GM23248 (cell line): ENCODE data around the gene ZFPL1. TPM values are rescaled to one million over a fixed set of nuclear protein-coding genes. Genes with fewer than 3 reads are reported as not detected.

Source experiments
- DNase-seq: peaks from one replicate; pipeline ENCODE4 v3.0.0-alpha.2; 2015
- H2AFZ ChIP-seq: fragments of 200-600 bp; sonication (generic); 2 replicates; pipeline ENCODE4 v1.6.1; 2016; ENCODE audit warnings: antibody characterized with exemption
- H3F3A ChIP-seq: fragments of 200-600 bp; sonication (generic); 2 replicates; pipeline ENCODE4 v1.6.1; 2016; ENCODE audit warnings: mild to moderate bottlenecking, antibody characterized with exemption, mixed run types; ENCODE audit not compliant: insufficient read depth
- H3K27ac ChIP-seq: fragments of 200-600 bp; sonication (generic); 2 replicates; pipeline ENCODE4 v1.5.1; 2016; ENCODE audit warnings: mild to moderate bottlenecking
- H3K27me3 ChIP-seq: fragments of 200-600 bp; sonication (generic); replicated peaks from 2 replicates; pipeline ENCODE4 v1.6.1; 2016; ENCODE audit warnings: mild to moderate bottlenecking; ENCODE audit not compliant: insufficient read depth
- H3K36me3 ChIP-seq: fragments of 200-600 bp; sonication (generic); 2 replicates; pipeline ENCODE4 v1.6.1; 2016; ENCODE audit warnings: low read depth, mild to moderate bottlenecking
- H3K4me1 ChIP-seq: fragments of 200-600 bp; sonication (generic); 2 replicates; pipeline ENCODE4 v1.6.1; 2016; ENCODE audit warnings: mild to moderate bottlenecking; ENCODE audit not compliant: insufficient read depth
- H3K4me2 ChIP-seq: fragments of 200-600 bp; sonication (generic); one replicate; pipeline ENCODE4 v1.6.1; 2016; ENCODE audit warnings: mild to moderate bottlenecking; ENCODE audit not compliant: unreplicated experiment
- H3K4me3 ChIP-seq: fragments of 200-600 bp; sonication (generic); 2 replicates; pipeline ENCODE4 v1.5.1; 2016; ENCODE audit warnings: mild to moderate bottlenecking
- H3K79me2 ChIP-seq: fragments of 200-600 bp; sonication (generic); 2 replicates; pipeline ENCODE4 v1.6.1; 2016; ENCODE audit warnings: mild to moderate bottlenecking; ENCODE audit not compliant: insufficient read depth
- H3K9ac ChIP-seq: fragments of 200-600 bp; sonication (generic); 2 replicates; pipeline ENCODE4 v1.6.1; 2016; ENCODE audit warnings: mild to moderate bottlenecking
- H3K9me2 ChIP-seq: fragments of 200-600 bp; sonication (generic); 2 replicates; pipeline ENCODE4 v1.6.1; 2016; ENCODE audit warnings: mixed run types, mild to moderate bottlenecking, moderate library complexity; ENCODE audit not compliant: insufficient read depth
- H3K9me3 ChIP-seq: fragments of 200-600 bp; sonication (generic); one replicate; pipeline ENCODE4 v1.6.1; 2017; ENCODE audit warnings: low read depth
- H4K20me1 ChIP-seq: fragments of 200-600 bp; sonication (generic); 2 replicates; pipeline ENCODE4 v1.6.0; 2016; ENCODE audit not compliant: insufficient read depth
- EZH2 ChIP-seq: fragments of 200-600 bp; sonication (generic); IDR thresholded peaks from 2 replicates; pipeline ENCODE4 v1.6.1; 2018; ENCODE audit warnings: antibody characterized with exemption, mild to moderate bottlenecking; ENCODE audit not compliant: insufficient read depth, poor library complexity, severe bottlenecking
- EZH2phosphoT487 ChIP-seq: fragments of 200-600 bp; sonication (generic); IDR thresholded peaks from 2 replicates; pipeline ENCODE4 v1.6.1; 2018; ENCODE audit warnings: antibody characterized with exemption, moderate library complexity, mild to moderate bottlenecking, low read depth; ENCODE audit not compliant: insufficient read depth
- WGBS, 2 experiments: methylation state at CpG; one replicate each; pipeline ENCODE4 v1.1.6; 2015 to 2017; ENCODE audit warnings: low lambda C conversion rate in 2 of 2, low coverage in 1 of 2; ENCODE audit errors: missing lambda C conversion rate in 2 of 2; 5-methylcytosine and 5-hydroxymethylcytosine counted together
- in situ Hi-C: fragments of 300-500 bp; cut with MboI; formaldehyde crosslinking; loops from 2 replicates; pipeline ENCODE4 v1.15.0; 2020
- microRNA-seq: library from miRNA; unstranded; fragments of <30 nt; microRNA quantifications from one replicate; pipeline ENCODE4, GENCODE V29; 2016; ENCODE audit warnings: borderline number of aligned reads
- polyA plus RNA-seq: library from polyadenylated mRNA; unstranded; fragments of >200 nt; fragmentation: Nextera tagmentation; extraction: Ambion mirVana; gene quantifications from 2 replicates; pipeline ENCODE4 v1.2.1, GENCODE V29; 2016
- small RNA-seq: library from RNA; depleted of rRNA; stranded (forward); fragments of <200 nt; gene quantifications from one replicate; pipeline ENCODE3, GENCODE V24; 2014; ENCODE audit warnings: low read depth, low replicate concordance
- total RNA-seq: library from RNA; depleted of rRNA; stranded (reverse); fragments of >200 nt; shearing (Covaris generic); gene quantifications from 2 replicates; pipeline ENCODE4 v1.2.3, GENCODE V29; 2014; rRNA removed

Gene ZFPL1
- total and polyA plus RNA-seq, 2 experiments from 2014 or later: 55.2 to 64.9 TPM

DNA sequence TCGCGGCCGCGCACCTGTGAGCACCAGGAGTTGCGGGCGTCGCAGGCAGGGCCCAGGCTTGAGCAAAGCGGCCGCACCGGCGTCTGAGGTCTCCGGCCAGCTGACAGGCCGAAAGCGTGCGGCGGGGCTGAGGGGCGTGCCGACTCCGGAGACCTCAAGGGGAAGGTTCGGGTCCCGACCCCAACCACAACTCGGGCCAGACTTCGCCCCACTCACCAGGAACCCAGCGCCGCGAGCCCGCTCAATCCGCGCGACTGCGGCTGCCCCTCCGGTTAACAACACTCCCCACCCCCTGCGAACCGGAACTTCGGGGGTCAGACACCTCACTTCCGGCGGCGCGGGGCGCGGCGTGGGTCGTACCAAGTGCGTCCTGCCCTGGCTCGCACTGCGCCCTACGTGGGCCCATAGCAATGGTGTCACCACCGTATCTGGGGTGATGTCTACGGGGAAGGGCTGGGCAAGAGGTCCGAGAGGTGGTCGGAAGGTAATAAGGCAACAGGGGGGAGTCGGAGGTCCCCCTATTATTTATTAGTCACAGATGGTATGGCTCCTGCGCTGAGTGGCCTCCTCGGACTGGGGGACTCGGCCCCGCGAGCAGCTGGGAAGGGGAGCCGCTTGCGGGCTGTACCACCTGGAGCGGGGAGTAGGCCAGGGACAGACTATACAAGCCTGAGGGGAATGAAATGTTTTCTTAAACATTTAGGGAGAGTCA is 50.4 kb downstream of the ZFPL1 start, which contains the start of gene SYVN1:
Gene SYVN1, minus strand, starts transcription at position 280 of the 712 bp plus-strand sequence. CDS start 918 bp downstream, outside the sequence.
- Histone ChIP-seq H3K4me1 (peaks cover 8% of the 10 kb centered on the region), H3K27ac (peak within 1 kb of the TSS; percentile 98), H3K27me3 (no peaks in the 10 kb centered on the region), H2AFZ (peak within 1 kb of the TSS; percentile 82), H3F3A (0 out of 2 replicates have a peak, but pooled peaks cover 2% of the 10 kb centered on the region), H3K4me3 (peak within 1 kb of the TSS; percentile 84), H3K9me3 (no peaks in the 10 kb centered on the region), H3K9me2 (no peaks in the 10 kb centered on the region), H4K20me1 (no peaks in the 10 kb centered on the region), H3K9ac (peak within 1 kb of the TSS; percentile 98), H3K36me3 (peaks cover 4% of the 10 kb centered on the region; the same call in 1 of the 2 replicates), H3K79me2 (peaks cover 37% of the 10 kb centered on the region), H3K4me2 (peak within 1 kb of the TSS; percentile 82)
- DNase-seq: peak; percentile 95
- in situ Hi-C loops: no loop called here
- TF ChIP-seq EZH2 (no peak), EZH2phosphoT487 (no peak)
- 1% methylated on average over 55 to 60 of the region's 60 CpGs for WGBS, 2 experiments

- H3K36me3 ChIP-seq: 0 out of 2 replicates have a peak, but pooled peaks cover 4% of the 10 kb centered on the region
- no peaks in the 10 kb centered on the region for H3F3A ChIP-seq
- DNase-seq: peak; percentile 95
- H3K27ac ChIP-seq: peak overlapping the region; percentile 98
- no peaks in the 10 kb centered on the region for H3K27me3 ChIP-seq
- peak overlapping the region; percentile 82 for H2AFZ ChIP-seq
- peak overlapping the region; percentile 84 for H3K4me3 ChIP-seq
- H4K20me1 ChIP-seq: no peaks in the 10 kb centered on the region
- in situ Hi-C loops: no loop called here
- WGBS, 2 experiments: 1 to 3% methylated on average over 24 of the region's 24 CpGs
- H3K9me3 ChIP-seq: no peaks in the 10 kb centered on the region
- peaks cover 8% of the 10 kb centered on the region for H3K4me1 ChIP-seq
- peak overlapping the region; percentile 82 for H3K4me2 ChIP-seq
- TF ChIP-seq EZH2phosphoT487 (no peak), EZH2 (no peak)
- no peaks in the 10 kb centered on the region for H3K9me2 ChIP-seq
- peaks cover 37% of the 10 kb centered on the region for H3K79me2 ChIP-seq
- H3K9ac ChIP-seq: peak overlapping the region; percentile 98
Observed at GRCh38 chr11:65134952-65135632, 51.1 kb downstream of the ZFPL1 start.

DNA sequence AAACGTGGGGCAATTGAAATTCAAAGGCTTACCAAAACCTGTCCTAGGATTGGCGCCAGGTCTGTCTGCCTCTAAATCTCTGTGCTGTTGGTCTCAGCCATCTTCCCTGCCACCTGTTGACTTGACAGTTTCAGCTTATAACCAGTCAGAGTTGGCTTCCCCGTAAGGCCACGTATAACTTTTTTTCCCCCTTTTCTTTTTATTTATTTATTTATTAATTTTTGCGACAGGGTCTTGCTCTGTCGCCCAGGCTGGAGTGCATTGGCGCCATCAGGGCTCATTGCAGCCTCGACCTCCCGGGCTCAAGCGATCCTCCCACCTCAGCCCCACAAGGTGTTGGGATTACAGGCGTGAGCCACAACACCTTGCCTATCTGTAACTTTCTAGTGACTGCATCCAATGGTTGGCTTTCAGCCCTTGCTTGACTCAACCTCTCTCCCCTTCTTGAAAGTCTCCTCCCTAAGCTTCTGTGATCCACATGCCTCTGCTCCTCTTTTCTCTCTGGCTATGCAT is 51.7 kb downstream of the ZFPL1 start:
- H3K9me3 ChIP-seq: no peaks in the 10 kb centered on the region
- 0 out of 2 replicates have a peak, but pooled peaks cover 4% of the 10 kb centered on the region for H3K36me3 ChIP-seq
- H3K27ac ChIP-seq: peak overlapping the region; percentile 98; the same call in 1 of the 2 replicates
- H3K27me3 ChIP-seq: no peaks in the 10 kb centered on the region
- H3K4me2 ChIP-seq: peak overlapping the region; percentile 82
- peak overlapping the region; percentile 84 for H3K4me3 ChIP-seq
- no peak for TF ChIP-seq EZH2phosphoT487
- no peak for TF ChIP-seq EZH2
- H3K9ac ChIP-seq: peak overlapping the region; percentile 98
- in situ Hi-C loops: no loop called here
- no peaks in the 10 kb centered on the region for H3K9me2 ChIP-seq
- peaks cover 37% of the 10 kb centered on the region for H3K79me2 ChIP-seq
- H2AFZ ChIP-seq: peak overlapping the region; percentile 82
- no peaks in the 10 kb centered on the region for H4K20me1 ChIP-seq
- peaks cover 8% of the 10 kb centered on the region for H3K4me1 ChIP-seq
- DNase-seq: no peak
- 49 to 53% methylated on average over 11 of the region's 11 CpGs for WGBS, 2 experiments
- H3F3A ChIP-seq: no peaks in the 10 kb centered on the region

GRCh38 chr11:65136515-65137096 is 52.6 kb downstream of the ZFPL1 start:
- H3K4me3 ChIP-seq: no peak overlapping the region
- no peak for DNase-seq
- no peaks in the 10 kb centered on the region for H3F3A ChIP-seq
- 86 to 87% methylated on average over 15 of the region's 15 CpGs for WGBS, 2 experiments
- no peak overlapping the region for H3K27ac ChIP-seq
- peaks cover 28% of the 10 kb centered on the region for H3K79me2 ChIP-seq
- no peak overlapping the region for H3K4me2 ChIP-seq
- H3K36me3 ChIP-seq: 0 out of 2 replicates have a peak, but pooled peaks cover 4% of the 10 kb centered on the region
- H3K27me3 ChIP-seq: no peaks in the 10 kb centered on the region
- no peaks in the 10 kb centered on the region for H3K9me2 ChIP-seq
- in situ Hi-C loops: no loop called here
- no peak for TF ChIP-seq EZH2
- TF ChIP-seq EZH2phosphoT487: no peak
- no peak overlapping the region for H2AFZ ChIP-seq
- no peaks in the 10 kb centered on the region for H4K20me1 ChIP-seq
- H3K9me3 ChIP-seq: no peaks in the 10 kb centered on the region
- H3K9ac ChIP-seq: no peak overlapping the region
- peaks cover 8% of the 10 kb centered on the region for H3K4me1 ChIP-seq

Small RNA genes lying within 50 kb of the gene (microRNA-seq; reads per million reads assigned to microRNA genes)
- 1.5 reads per million for gene MIR6751

Small RNA genes lying within 50 kb of the gene (small RNA-seq; reads per million reads assigned to genes)
- not detected for gene SNX15

Other genes starting within 250 kb of the ZFPL1 start
- not detected in 2 replicates for gene CDC42BPG, start 239.6 kb upstream of the ZFPL1 start, total RNA-seq
- gene CDC42BPG, start 239.6 kb upstream of the ZFPL1 start, polyA plus RNA-seq: not detected in 2 replicates
- gene EHD1, start 205.6 kb upstream of the ZFPL1 start, total RNA-seq: 90.2 and 124 TPM in 2 replicates
- 55.2 and 56.3 TPM in 2 replicates for gene EHD1, start 205.6 kb upstream of the ZFPL1 start, polyA plus RNA-seq
- gene ATG2A, start 167.0 kb upstream of the ZFPL1 start, total RNA-seq: 12.4 and 18.9 TPM in 2 replicates
- gene ATG2A, start 167.0 kb upstream of the ZFPL1 start, polyA plus RNA-seq: 6.3 and 6.8 TPM in 2 replicates
- gene PPP2R5B, start 159.5 kb upstream of the ZFPL1 start, total RNA-seq: 23.9 and 27.3 TPM in 2 replicates
- gene PPP2R5B, start 159.5 kb upstream of the ZFPL1 start, polyA plus RNA-seq: 16.4 and 19.4 TPM in 2 replicates
- not detected in 2 replicates for gene GPHA2, start 148.3 kb upstream of the ZFPL1 start, total RNA-seq
- not detected in 2 replicates for gene GPHA2, start 148.3 kb upstream of the ZFPL1 start, polyA plus RNA-seq
- gene MAJIN, start 112.1 kb upstream of the ZFPL1 start, total RNA-seq: not detected in 2 replicates
- not detected in 2 replicates for gene MAJIN, start 112.1 kb upstream of the ZFPL1 start, polyA plus RNA-seq
- gene BATF2, start 87.3 kb upstream of the ZFPL1 start, total RNA-seq: 4.0 TPM in 1 of 2 replicates, not detected in the other
- 0.57 and 0.79 TPM in 2 replicates for gene BATF2, start 87.3 kb upstream of the ZFPL1 start, polyA plus RNA-seq
- gene ARL2, start 70.1 kb upstream of the ZFPL1 start, total RNA-seq: 96.6 and 115 TPM in 2 replicates
- 143 and 155 TPM in 2 replicates for gene ARL2, start 70.1 kb upstream of the ZFPL1 start, polyA plus RNA-seq
- 14.9 and 17.5 TPM in 2 replicates for gene SNX15, start 56.8 kb upstream of the ZFPL1 start, total RNA-seq
- 17.2 and 17.7 TPM in 2 replicates for gene SNX15, start 56.8 kb upstream of the ZFPL1 start, polyA plus RNA-seq
- gene SAC3D1, start 43.0 kb upstream of the ZFPL1 start, total RNA-seq: 8.0 and 14.9 TPM in 2 replicates
- 12.8 and 13.2 TPM in 2 replicates for gene SAC3D1, start 43.0 kb upstream of the ZFPL1 start, polyA plus RNA-seq
- gene NAALADL1, start 25.7 kb upstream of the ZFPL1 start, total RNA-seq: 37.7 and 40.7 TPM in 2 replicates
- gene NAALADL1, start 25.7 kb upstream of the ZFPL1 start, polyA plus RNA-seq: 26.6 and 27.9 TPM in 2 replicates
- gene CDCA5, start 182 bp upstream of the ZFPL1 start, total RNA-seq: 16.8 and 17.5 TPM in 2 replicates
- gene CDCA5, start 182 bp upstream of the ZFPL1 start, polyA plus RNA-seq: 11.9 and 12.4 TPM in 2 replicates
- 285 and 339 TPM in 2 replicates for gene VPS51, start 12.0 kb downstream of the ZFPL1 start, total RNA-seq
- 30.7 and 37.1 TPM in 2 replicates for gene VPS51, start 12.0 kb downstream of the ZFPL1 start, polyA plus RNA-seq
- gene TM7SF2, start 27.6 kb downstream of the ZFPL1 start, total RNA-seq: 0.65 and 0.89 TPM in 2 replicates
- gene TM7SF2, start 27.6 kb downstream of the ZFPL1 start, polyA plus RNA-seq: 2.5 and 2.6 TPM in 2 replicates
- 12.3 and 13.2 TPM in 2 replicates for gene ZNHIT2, start 33.5 kb downstream of the ZFPL1 start, total RNA-seq
- gene ZNHIT2, start 33.5 kb downstream of the ZFPL1 start, polyA plus RNA-seq: 15.5 and 15.6 TPM in 2 replicates
- 180 and 199 TPM in 2 replicates for gene FAU, start 37.9 kb downstream of the ZFPL1 start, total RNA-seq
- 342 and 365 TPM in 2 replicates for gene FAU, start 37.9 kb downstream of the ZFPL1 start, polyA plus RNA-seq
- 65.6 and 78.4 TPM in 2 replicates for gene MRPL49, start 38.1 kb downstream of the ZFPL1 start, total RNA-seq
- gene MRPL49, start 38.1 kb downstream of the ZFPL1 start, polyA plus RNA-seq: 48.6 and 53.3 TPM in 2 replicates
- gene SYVN1, start 50.3 kb downstream of the ZFPL1 start, total RNA-seq: 29.5 and 64.2 TPM in 2 replicates
- gene SYVN1, start 50.3 kb downstream of the ZFPL1 start, polyA plus RNA-seq: 18.0 and 21.2 TPM in 2 replicates
- not detected in 2 replicates for gene SPDYC, start 86.0 kb downstream of the ZFPL1 start, total RNA-seq
- not detected in 2 replicates for gene SPDYC, start 86.0 kb downstream of the ZFPL1 start, polyA plus RNA-seq
- gene CAPN1, start 97.7 kb downstream of the ZFPL1 start, total RNA-seq: 127 and 145 TPM in 2 replicates
- gene CAPN1, start 97.7 kb downstream of the ZFPL1 start, polyA plus RNA-seq: 106 and 110 TPM in 2 replicates
- 6.7 and 8.6 TPM in 2 replicates for gene POLA2, start 177.7 kb downstream of the ZFPL1 start, total RNA-seq
- gene POLA2, start 177.7 kb downstream of the ZFPL1 start, polyA plus RNA-seq: 8.7 and 8.9 TPM in 2 replicates
- 32.1 and 32.6 TPM in 2 replicates for gene CDC42EP2, start 230.6 kb downstream of the ZFPL1 start, total RNA-seq
- 37.9 and 40.3 TPM in 2 replicates for gene CDC42EP2, start 230.6 kb downstream of the ZFPL1 start, polyA plus RNA-seq
- 27.7 and 30.0 TPM in 2 replicates for gene DPF2, start 249.6 kb downstream of the ZFPL1 start, total RNA-seq
- 51.2 and 54.1 TPM in 2 replicates for gene DPF2, start 249.6 kb downstream of the ZFPL1 start, polyA plus RNA-seq